NCI-H1930 (cell line): ENCODE data around the gene SPAG8.

Experiments used
- DNase-seq, 2 experiments: peaks; one replicate each; lab custom pipeline; 2025; lab: John Stamatoyannopoulos, UW

SPAG8 gene

DNA sequence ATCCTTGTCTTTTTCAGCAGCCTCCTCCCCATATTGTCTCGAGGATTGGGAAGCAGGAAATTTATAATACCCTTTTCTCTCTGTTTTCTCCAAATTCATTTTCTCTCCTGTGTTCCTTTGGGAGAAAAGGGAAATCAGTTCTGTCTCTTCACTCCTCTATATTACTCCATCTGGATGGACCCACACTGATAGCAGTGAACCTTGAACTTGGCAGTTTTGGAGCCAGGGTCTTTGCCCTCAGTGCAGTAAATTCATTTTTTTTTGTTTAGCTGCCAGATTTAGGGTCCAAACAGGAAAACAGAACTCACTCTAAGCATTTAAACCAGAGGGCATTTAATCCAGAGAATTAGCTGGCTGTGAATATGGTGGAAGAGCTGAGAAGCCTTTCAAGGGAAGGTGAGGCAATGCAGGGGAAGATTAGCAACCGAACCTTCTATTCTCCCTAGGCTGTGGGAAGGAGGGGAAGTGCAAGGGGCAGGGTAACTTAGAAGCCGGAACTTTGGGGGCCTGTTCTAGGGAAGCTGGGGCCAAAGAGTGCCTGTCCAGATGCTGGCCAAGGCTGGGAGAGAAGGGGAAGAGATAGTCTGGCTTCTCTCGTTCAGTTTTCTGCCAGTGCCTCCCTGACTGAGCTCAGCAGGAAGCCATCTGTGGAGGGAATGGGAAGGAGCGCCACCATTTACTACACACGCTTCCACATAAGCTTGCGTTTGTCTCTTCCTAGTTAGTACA, 37.0 kb downstream of the SPAG8 start:
- DNase-seq = peak in 1 of 2 experiments; percentile 31

GRCh38 chr9:35771943-35772342, 40.1 kb downstream of the SPAG8 start:
- peak in 1 of 2 experiments; percentile 24 for DNase-seq

GRCh38 chr9:35771534-35771933, 40.5 kb downstream of the SPAG8 start:
- DNase-seq = no peak

DNA sequence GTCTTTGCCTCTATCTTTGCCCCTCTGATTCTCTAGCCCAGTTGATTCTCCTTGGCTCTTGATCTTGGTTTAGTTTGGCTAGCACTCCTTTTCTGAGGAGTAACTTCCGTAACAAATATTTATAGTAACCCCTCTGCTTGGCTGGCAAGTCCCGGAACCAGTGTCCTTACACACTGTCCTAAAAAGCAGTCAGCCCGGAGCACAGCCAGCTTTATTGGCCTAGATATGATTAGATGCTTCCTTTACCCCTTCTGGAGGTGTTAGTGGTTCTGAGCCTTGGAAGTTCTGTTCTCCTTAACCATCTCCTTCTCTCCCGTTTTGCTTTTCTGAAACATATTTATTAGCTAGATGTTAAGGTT, 41.0 kb downstream of the SPAG8 start:
- DNase-seq = no peak

- DNase-seq = no peak
These were observed 42.3 kb downstream of the SPAG8 start for GRCh38 chr9:35769763-35770162.

GRCh38 chr9:35767458-35767857, 44.6 kb downstream of the SPAG8 start:
- no peak for DNase-seq

GRCh38 chr9:35766997-35767396, 45.1 kb downstream of the SPAG8 start:
- DNase-seq = no peak

DNA sequence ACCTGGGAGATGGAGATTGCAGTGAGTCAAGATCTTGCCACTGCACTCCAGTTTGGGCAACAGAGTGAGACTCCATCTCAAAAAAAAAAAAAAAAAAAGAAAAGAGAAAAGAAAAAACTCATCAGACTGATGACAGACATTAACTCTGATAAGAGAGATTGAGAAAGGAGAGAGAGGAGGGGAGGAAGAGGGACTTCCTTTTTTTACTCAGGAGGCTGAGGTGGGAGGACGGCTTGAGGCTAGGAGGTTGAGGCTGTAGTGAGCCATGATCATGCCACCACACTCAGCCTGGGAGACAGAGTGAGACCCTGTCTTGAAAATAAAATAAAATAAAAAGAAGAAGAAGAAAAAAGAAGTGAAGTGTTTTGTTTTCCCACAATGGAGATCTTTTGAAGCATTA, 48.3 kb downstream of the SPAG8 start:
- DNase-seq = no peak

DNA sequence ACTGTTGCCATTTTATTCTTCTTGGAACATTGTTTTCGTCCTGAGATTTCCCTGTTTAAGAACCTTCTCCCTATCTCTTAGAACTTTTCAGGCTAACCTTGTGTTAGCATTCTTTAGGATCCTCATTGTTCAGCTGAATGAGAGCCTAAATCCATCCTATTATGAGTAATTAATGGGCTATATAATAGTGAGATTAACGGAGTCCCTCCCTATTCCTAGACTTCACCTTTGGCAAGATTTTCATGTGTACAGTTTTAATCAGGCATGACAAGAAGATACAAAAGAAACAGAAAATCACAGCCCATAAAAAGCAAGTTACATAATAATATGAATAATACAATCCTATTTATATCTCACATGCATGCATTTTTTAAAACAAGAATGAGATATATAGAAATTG, 48.9 kb downstream of the SPAG8 start:
- no peak for DNase-seq

DNA sequence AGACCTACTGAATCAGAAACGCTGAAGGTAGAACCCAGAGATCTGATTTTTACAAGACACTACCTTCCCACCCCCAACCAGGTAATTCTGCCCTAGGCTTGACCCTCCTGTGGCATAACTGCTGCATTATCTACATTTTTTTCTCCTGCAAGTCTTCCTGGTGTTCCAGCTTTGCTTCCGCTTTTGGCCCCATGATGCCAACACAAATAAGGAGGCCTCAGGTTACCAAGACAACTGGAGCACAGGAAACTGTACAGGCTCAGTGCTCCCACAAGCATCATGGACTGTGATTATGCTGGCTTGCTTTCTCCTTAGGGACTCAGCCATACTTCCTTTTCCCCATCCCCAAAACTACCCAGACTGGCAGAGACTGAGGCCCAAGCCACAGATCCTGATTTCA, 51.4 kb downstream of the SPAG8 start:
- DNase-seq = no peak

- no peak for DNase-seq
These were observed 52.3 kb downstream of the SPAG8 start for GRCh38 chr9:35759795-35760194.
